Parietal lobe (tissue), 2 donors: ENCODE results near the gene SKP2. TPM values are rescaled to one million over a fixed set of nuclear protein-coding genes. Genes with fewer than 3 reads are reported as not detected.
A peak's percentile ranks its signal among the peaks of the same experiment; 100 is the strongest.

ENCODE experiments used
- small RNA-seq: library from RNA; depleted of rRNA; stranded (forward); fragments of <200 nt; gene quantifications from one replicate; pipeline ENCODE3, GENCODE V24; 2014; ENCODE audit warnings: low replicate concordance
- total RNA-seq: library from RNA; depleted of rRNA; stranded (reverse); fragments of >200 nt; gene quantifications from one replicate; pipeline ENCODE4 v1.2.3, GENCODE V29; 2014

SKP2 gene
- 21.0 TPM for total RNA-seq

GRCh38 chr5:36151434-36152323, at the start of gene SKP2, which contains the start of gene LMBRD2:
Gene SKP2 (plus strand): TSS chr5:36152111. CDS start chr5:36152263, 152 bp downstream.
Gene LMBRD2 (minus strand): TSS chr5:36151887. CDS start chr5:36143349, 8,538 bp downstream.

Small RNA genes lying within 50 kb of the gene (small RNA-seq; reads per million reads assigned to genes)
- 0.49 reads per million, percentile 43 among the genes with 10 or more reads in this experiment for gene MIR580
- gene RNU6-1305P = not detected

Other genes starting within 250 kb of the SKP2 start
- gene CAPSL, start 213.5 kb upstream of the SKP2 start, total RNA-seq = not detected
- gene UGT3A1, start 160.7 kb upstream of the SKP2 start, total RNA-seq = not detected
- gene UGT3A2, start 85.2 kb upstream of the SKP2 start, total RNA-seq = not detected
- gene LMBRD2, start 224 bp upstream of the SKP2 start, total RNA-seq = 66.0 TPM
- 57.0 TPM for gene NADK2, start 89.8 kb downstream of the SKP2 start, total RNA-seq
- gene RANBP3L, start 149.8 kb downstream of the SKP2 start, total RNA-seq = 3.8 TPM